ENCODE data around the gene JAK2. TPM values are rescaled to one million over a fixed set of nuclear protein-coding genes. Genes with fewer than 3 reads are reported as not detected.

JAK2 gene
- total RNA-seq, 4 donors from 2014 or later = 23.7 to 39.6 (median 37.8) TPM

- H3K9me3 ChIP-seq = no peaks in the 10 kb centered on the region
- 98 to 100% methylated on average over 1 of the region's 1 CpG for WGBS, 2 donors
- H3K4me1 ChIP-seq = no peaks in the 10 kb centered on the region
- H3K27ac ChIP-seq = no peak overlapping the region
- H3K36me3 ChIP-seq = peaks cover 0 to 58% (median 0%) of the 10 kb centered on the region in 3 donors
- no peak for DNase-seq (ENCODE audit: low spot score in 2 of 2)
- H3K4me3 ChIP-seq = no peak overlapping the region
- TF ChIP-seq CTCF (IDR thresholded peaks at IDR 0.05) (no peak), POLR2A (IDR thresholded peaks at IDR 0.05) (no peak), EP300 (IDR thresholded peaks at IDR 0.05) (no peak)
- H3K27me3 ChIP-seq = no peaks in the 10 kb centered on the region
Observed at GRCh38 chr9:5052838-5053237, 67.8 kb downstream of the JAK2 start.

GRCh38 chr9:5062631-5063030, 77.6 kb downstream of the JAK2 start:
- no peaks in the 10 kb centered on the region for H3K4me1 ChIP-seq
- H3K27me3 ChIP-seq = no peaks in the 10 kb centered on the region
- no peaks in the 10 kb centered on the region for H3K9me3 ChIP-seq
- WGBS, 2 donors = 44 to 50% methylated on average over 1 of the region's 1 CpG
- peaks cover 0 to 28% (median 0%) of the 10 kb centered on the region in 3 donors for H3K36me3 ChIP-seq
- H3K4me3 ChIP-seq = no peak overlapping the region
- TF ChIP-seq CTCF (IDR thresholded peaks at IDR 0.05) = no peak
- no peak for TF ChIP-seq POLR2A (IDR thresholded peaks at IDR 0.05)
- TF ChIP-seq EP300 (IDR thresholded peaks at IDR 0.05) = no peak
- DNase-seq (ENCODE audit: low spot score in 2 of 2) = no peak
- H3K27ac ChIP-seq = no peak overlapping the region

GRCh38 chr9:5072871-5073270, 87.8 kb downstream of the JAK2 start:
- no peaks in the 10 kb centered on the region for H3K9me3 ChIP-seq
- no peaks in the 10 kb centered on the region for H3K4me1 ChIP-seq
- H3K27me3 ChIP-seq = no peaks in the 10 kb centered on the region
- H3K4me3 ChIP-seq = no peak overlapping the region
- no peak overlapping the region for H3K27ac ChIP-seq
- H3K36me3 ChIP-seq = peaks cover 0 to 59% (median 0%) of the 10 kb centered on the region in 3 donors
- no peak for DNase-seq (ENCODE audit: low spot score in 2 of 2)
- no peak for TF ChIP-seq CTCF (IDR thresholded peaks at IDR 0.05)
- TF ChIP-seq EP300 (IDR thresholded peaks at IDR 0.05) = no peak
- no peak for TF ChIP-seq POLR2A (IDR thresholded peaks at IDR 0.05)
- 75 to 87% methylated on average over 1 of the region's 1 CpG for WGBS, 2 donors

GRCh38 chr9:5073701-5074100, 88.6 kb downstream of the JAK2 start:
- Histone ChIP-seq H3K27ac (no peak overlapping the region), H3K9me3 (no peaks in the 10 kb centered on the region), H3K27me3 (no peaks in the 10 kb centered on the region), H3K4me3 (no peak overlapping the region), H3K4me1 (no peaks in the 10 kb centered on the region), H3K36me3 (peaks cover 0 to 59% (median 0%) of the 10 kb centered on the region in 3 donors)
- TF ChIP-seq EP300 (IDR thresholded peaks at IDR 0.05) (no peak), CTCF (IDR thresholded peaks at IDR 0.05) (no peak), POLR2A (IDR thresholded peaks at IDR 0.05) (no peak)
- 40 to 55% methylated on average over 1 of the region's 1 CpG for WGBS, 2 donors
- no peak for DNase-seq (ENCODE audit: low spot score in 2 of 2)

- Histone ChIP-seq H3K27ac (no peak overlapping the region), H3K4me3 (no peak overlapping the region), H3K27me3 (no peaks in the 10 kb centered on the region), H3K9me3 (no peaks in the 10 kb centered on the region), H3K4me1 (no peaks in the 10 kb centered on the region), H3K36me3 (peaks cover 4 to 60% (median 4%) of the 10 kb centered on the region in 3 donors)
- WGBS, 2 donors = 65 to 74% methylated on average over 30 of the region's 30 CpGs
- TF ChIP-seq POLR2A (IDR thresholded peaks at IDR 0.05) = no peak
- no peak for TF ChIP-seq CTCF (IDR thresholded peaks at IDR 0.05)
- DNase-seq (ENCODE audit: low spot score in 2 of 2) = no peak
Observed at GRCh38 chr9:5085993-5086392, 100.9 kb downstream of the JAK2 start.

All from tibial nerve (tissue), 4 donors.